HG02870 (cell line): Measurements from ENCODE around the gene RCAN2.
"Not testable (repeated sequence)": the region's sequence is repeated elsewhere in the genome, so short reads cannot be mapped to it uniquely, and the experiment has no call there.

Experiments
- ATAC-seq: cut with Tn5 transposase; IDR thresholded peaks from one replicate; pipeline ENCODE4 v1.9.1; 2021; ENCODE audit warnings: mild to moderate bottlenecking, moderate library complexity; ENCODE audit not compliant: unreplicated experiment

RCAN2 gene

GRCh38 chr6:46440641-46441040 is 50.6 kb downstream of the RCAN2 start:
- ATAC-seq = no peak

- ATAC-seq = no peak
Observed at GRCh38 chr6:46440141-46440540, 51.1 kb downstream of the RCAN2 start.

GRCh38 chr6:46438245-46438644 is 53.0 kb downstream of the RCAN2 start:
- ATAC-seq = no peak

GRCh38 chr6:46437671-46438221 is 53.5 kb downstream of the RCAN2 start:
- no peak for ATAC-seq

- ATAC-seq = no peak
Observed at GRCh38 chr6:46422619-46423018, 68.6 kb downstream of the RCAN2 start.

DNA sequence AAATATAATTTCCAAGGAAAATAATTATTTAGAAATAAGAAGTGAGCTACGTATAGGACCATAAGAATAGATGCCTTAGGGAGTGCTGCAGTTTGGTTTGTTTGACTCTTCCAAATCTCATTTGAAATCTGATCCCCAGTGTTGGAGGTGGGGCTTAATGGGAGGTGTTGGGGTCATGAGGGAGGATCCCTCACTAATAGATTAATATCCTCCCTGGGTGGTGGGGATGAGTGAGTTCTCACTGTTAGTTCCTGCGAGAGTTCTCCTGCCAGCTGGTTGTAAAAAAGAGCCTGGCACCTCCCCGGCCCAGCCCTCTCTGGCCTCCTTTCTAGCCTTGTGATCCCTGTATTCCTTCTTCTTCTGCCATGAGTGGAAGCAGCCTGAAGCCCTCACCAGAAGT is 69.3 kb downstream of the RCAN2 start:
- ATAC-seq = no peak

DNA sequence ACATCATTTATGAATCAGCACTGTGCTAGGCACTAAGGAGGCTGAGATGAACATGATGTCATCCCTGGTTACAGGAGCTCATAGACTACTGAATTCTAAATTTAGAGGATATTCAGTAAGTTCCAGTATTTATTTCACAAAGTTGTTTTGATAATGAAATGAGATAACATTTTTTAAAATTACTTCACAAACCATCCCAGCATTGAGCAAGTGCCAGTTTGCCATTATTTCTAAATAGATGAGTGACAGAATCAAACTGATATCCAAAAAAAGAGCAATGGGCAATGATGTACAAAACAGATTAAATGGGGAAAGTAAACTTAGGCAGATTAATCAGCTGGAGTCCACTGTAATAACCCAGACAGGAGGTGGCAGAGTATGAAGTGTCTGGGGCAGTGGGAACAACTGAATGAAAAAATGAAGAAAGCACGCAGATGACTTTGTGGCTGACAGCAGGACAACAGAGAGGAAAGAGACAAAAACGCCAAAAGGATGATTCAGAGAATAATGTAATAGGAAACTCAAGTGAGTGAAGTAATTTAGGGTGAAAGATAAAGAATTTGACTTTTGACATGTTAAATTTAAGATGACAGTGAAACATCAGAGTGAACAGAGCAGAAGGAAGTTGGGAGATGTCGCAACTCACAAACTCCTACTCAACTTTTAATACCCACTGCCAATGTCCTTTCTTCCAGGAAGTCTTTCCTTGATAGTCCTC is 70.2 kb downstream of the RCAN2 start:
- no peak for ATAC-seq

- no peak for ATAC-seq
Observed at GRCh38 chr6:46419576-46420002, 71.7 kb downstream of the RCAN2 start.

DNA sequence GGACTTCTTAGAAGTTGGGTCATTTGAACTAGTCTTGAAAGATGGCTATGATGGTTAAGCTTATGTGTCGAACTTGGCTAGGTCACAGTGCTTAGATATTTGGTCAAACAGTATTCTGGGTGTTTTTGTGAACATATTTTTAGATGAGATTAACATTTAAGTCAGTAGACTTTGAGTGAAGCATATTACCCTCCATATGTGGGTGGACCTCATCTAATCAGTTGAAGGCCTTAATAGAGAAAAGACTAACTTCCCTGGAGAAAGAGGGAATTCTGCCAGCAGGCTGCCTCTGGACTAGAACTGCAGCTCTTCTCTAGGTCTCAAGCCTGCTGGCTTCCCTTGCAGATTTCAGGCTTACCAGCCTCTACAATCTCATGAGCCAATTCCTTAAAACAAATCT is 76.9 kb downstream of the RCAN2 start:
- no peak for ATAC-seq

- no peak for ATAC-seq
Observed at GRCh38 chr6:46412662-46413061, 78.6 kb downstream of the RCAN2 start.

DNA sequence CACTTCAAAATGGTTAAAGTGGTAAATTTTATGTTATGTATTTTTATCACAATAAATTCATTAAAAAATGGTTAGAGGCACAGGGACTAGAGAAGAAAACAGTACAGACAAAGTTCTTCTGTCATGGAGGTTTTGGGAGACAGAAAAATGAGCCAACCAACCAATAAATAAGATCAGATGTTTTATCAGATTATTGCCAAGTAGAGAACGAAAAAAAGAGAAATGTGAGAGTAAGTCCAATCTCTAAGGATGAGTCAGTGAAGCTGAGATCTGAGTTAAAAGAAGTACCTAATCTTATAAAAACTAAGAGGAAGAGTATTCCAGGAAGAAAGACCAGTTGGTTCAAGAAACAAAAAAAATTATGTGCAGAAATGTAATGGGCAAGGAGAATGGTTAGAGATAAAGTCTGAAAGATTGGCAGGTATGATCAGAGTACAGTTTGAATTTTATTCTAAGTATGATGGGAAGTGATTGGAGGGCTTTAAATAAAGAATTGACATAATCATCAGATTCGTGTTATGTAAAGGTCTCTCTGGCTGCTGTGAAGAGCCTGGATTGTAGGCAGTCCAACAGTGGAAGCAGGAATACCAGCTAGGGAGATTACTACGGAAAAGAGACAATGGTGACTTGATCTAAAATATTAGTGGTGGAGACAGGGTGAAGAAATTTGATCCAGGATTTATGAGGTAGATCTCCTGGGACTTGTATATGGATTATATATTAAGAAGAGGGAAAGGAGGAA is 79.6 kb downstream of the RCAN2 start:
- ATAC-seq = no peak

DNA sequence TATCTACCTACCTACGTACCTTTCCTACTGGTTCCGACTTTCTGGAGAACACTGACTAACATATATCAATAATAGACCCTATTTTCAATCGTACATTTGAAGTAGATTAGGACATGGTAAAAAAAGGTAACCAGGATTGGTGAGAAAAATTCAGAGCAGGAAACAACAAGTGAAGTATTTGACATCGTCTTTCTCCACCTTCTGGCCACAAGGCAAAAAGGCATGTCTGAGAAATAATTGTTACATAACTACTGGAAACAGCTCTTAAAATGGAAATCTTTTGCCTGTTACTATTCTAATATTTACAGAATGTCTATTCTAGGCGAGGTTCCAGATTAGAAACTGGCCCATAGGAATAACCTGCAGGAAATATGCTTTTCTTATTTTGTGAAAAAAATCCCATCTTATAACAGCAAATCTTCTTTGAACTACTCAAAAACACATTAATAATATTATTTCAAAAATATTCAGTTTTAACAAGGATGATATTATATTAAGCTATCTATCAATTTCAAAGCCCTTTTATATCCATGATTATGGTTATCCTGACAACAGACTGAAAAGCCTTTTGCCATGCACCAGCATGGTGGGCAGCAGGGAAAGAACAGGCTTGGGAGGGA is 80.8 kb downstream of the RCAN2 start:
- peak; percentile 58 for ATAC-seq

GRCh38 chr6:46407776-46408530 is 83.3 kb downstream of the RCAN2 start:
- no peak for ATAC-seq

DNA sequence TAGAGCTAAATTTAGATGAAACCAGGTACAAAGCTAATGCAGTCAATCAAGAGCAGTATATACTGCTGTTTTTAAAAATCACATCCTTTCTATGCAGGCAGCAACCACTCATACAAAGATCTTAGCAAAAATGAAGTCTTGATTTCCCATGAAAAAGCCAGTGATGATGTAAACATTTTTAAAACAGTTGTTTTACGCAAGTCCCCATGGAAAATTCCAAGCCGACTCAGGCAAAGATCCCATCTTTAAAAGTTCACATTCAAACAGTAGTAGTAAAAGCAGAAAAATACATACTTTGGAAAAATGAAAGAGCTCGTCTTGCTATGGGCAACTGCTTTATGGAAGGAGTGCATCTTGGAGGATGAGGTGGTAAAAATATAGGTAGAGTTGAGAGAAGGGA is 84.0 kb downstream of the RCAN2 start:
- no peak for ATAC-seq

GRCh38 chr6:46405620-46406180 is 85.5 kb downstream of the RCAN2 start:
- ATAC-seq = not testable (repeated sequence)

DNA sequence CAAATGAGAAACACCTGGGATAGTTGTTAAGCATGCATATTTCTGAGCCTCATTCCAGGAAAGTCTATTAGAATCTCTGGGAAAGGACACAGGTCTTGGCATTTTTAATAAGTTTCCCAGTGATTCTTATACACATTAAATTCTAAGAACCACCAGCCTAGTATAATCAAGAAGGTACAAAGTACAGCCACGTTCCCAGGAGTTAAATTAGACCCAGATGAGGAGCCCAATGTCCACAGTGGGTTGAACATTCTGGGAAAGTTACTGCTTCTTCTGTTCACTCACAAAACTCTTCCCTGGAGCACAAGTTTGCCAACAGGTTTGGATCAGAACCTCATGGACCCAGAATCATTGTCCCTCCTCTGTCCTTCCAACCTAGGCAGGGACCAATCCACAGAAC is 90.4 kb downstream of the RCAN2 start:
- no peak for ATAC-seq

DNA sequence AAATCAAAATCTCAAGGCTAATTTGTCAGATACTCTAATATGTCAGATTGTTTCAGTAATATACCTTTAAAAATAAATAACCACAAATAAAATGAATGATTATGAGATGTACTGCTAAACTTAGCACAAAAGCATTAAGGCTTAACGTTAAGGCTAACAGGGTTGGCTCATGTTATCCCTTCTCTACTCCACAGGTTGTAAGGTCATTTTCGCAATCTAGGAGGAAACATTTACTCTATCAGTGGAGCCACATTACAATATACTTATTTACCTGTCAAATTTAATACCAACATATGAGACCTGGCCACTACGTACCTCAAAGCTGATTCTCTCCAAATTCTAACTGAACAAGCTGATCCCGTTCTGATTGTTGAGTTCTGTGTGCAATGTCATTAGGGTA is 95.7 kb downstream of the RCAN2 start:
- no peak for ATAC-seq

GRCh38 chr6:46393940-46394337 is 97.3 kb downstream of the RCAN2 start:
- no peak for ATAC-seq

DNA sequence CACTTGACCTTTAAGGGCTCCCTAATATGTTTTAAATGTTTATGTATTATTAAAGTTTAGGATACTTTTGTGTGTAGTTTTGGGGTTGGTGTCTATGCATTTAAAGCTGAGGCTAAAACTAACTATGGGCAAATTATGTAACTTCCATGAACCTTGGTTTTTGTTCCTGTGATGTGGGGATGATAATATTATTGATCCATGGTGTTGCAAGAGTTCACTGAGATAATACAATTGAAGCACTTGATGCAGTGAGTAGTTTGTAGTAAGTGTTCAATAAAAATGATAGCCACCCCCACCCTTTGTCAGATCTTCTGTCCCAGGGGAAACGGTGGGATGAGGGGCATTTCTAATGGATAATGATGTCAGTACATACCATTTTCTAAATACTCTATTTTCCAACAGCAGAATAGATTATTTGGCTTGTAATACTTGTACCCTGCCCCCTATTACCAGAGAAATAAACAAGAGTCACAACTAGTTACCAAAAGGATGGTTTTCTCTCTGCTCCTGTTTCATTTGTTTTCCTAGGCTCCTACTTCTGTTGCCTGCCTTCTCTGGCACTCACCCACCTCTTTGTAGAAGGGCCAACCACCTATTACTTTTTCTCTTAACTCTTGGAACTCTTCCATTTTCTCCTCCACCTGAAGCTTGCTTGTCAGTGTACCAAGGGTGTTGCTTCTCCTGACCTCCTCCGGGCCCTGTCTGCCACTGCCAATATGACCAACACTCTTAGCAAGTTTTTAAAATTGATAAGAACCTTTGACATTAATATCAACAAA is 97.9 kb downstream of the RCAN2 start:
- no peak for ATAC-seq

DNA sequence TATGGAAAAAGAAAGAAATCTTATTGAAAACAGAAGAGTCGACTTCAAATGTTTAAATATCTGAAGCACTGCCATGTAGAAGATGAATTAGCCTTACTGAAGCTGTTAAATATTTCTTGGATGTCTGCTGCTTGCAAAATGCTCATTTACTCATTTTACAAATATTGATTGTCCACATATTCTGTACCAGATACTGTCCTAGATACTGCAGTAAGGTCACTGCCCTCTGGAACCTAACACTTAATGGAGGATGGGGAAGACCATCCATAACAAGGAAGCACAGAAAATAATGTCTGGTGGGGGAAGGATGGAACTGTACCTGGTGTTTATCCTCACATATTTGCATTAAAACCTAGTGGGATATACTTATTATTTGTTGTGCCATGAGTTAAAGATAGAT is 99.0 kb downstream of the RCAN2 start:
- ATAC-seq = no peak
